Upper lobe of left lung (tissue), 4 donors: ENCODE data around the gene LRRC3.

Source experiments
- POLR2A ChIP-seq, 4 donors: fragments of 450-650 bp; IDR thresholded peaks; one replicate each; pipeline ENCODE4 v1.5.1; 2016 to 2017; ENCODE audit warnings: antibody characterized with exemption in 4 of 4, mild to moderate bottlenecking in 2 of 4
- TF ChIP-seq, protein P1 (sequence below), 6 experiments: fragments of 450-650 bp in 4 of 6; fragments of 200-600 bp in 2 of 6; sonication (generic) in 2 of 6; IDR thresholded peaks; one replicate each; pipeline ENCODE4 v1.5.1; 2016 to 2019; ENCODE audit warnings: antibody characterized with exemption in 6 of 6

DNA sequence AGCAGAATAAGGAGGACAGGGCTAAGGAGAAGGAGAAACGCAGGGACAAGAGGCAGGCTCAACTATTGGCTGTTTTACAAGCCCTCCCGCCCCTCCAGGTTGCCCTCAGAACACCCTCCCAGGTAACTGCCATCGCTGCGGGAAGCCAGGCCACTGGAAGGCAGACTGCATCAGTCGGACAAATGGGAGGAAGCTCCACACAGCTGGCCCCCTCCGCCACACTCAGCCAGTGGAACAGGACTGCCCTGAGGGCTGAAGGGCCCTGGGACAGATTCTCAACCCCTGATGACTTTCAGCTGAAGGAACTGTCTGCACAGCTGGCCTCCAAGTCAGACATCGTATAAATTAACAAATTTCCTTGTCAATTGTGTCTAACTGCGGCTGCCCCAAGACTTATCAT is 21.8 kb downstream of the LRRC3 start:
- TF ChIP-seq POLR2A (IDR thresholded peaks at IDR 0.05), result no peak
- TF ChIP-seq, protein P1, sequence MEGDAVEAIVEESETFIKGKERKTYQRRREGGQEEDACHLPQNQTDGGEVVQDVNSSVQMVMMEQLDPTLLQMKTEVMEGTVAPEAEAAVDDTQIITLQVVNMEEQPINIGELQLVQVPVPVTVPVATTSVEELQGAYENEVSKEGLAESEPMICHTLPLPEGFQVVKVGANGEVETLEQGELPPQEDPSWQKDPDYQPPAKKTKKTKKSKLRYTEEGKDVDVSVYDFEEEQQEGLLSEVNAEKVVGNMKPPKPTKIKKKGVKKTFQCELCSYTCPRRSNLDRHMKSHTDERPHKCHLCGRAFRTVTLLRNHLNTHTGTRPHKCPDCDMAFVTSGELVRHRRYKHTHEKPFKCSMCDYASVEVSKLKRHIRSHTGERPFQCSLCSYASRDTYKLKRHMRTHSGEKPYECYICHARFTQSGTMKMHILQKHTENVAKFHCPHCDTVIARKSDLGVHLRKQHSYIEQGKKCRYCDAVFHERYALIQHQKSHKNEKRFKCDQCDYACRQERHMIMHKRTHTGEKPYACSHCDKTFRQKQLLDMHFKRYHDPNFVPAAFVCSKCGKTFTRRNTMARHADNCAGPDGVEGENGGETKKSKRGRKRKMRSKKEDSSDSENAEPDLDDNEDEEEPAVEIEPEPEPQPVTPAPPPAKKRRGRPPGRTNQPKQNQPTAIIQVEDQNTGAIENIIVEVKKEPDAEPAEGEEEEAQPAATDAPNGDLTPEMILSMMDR (IDR thresholded peaks at IDR 0.05), result no peak
